Fibroblast of mammary gland (primary cell): Measurements from ENCODE around the gene TRAF1.

Experiments
- DNase-seq: peaks from one replicate; pipeline ENCODE4 v3.0.0-alpha.2; 2010; ENCODE audit warnings: low read depth
- H3K4me3 ChIP-seq: 2 replicates; pipeline ENCODE4 v1.5.1; 2011; ENCODE audit warnings: low read depth, mild to moderate bottlenecking, low read length, moderate library complexity; ENCODE audit not compliant: control insufficient read depth
- CTCF ChIP-seq: conservative IDR thresholded peaks from 2 replicates; pipeline ENCODE4 v1.5.1; 2011; ENCODE audit warnings: low read depth, low read length, inconsistent platforms; ENCODE audit not compliant: control insufficient read depth, insufficient read depth

The TRAF1 gene

GRCh38 chr9:120861935-120862334, 64.7 kb downstream of the TRAF1 start:
- no peak for DNase-seq
- TF ChIP-seq CTCF = no peak
- no peak overlapping the region for H3K4me3 ChIP-seq

GRCh38 chr9:120860083-120860482, 66.5 kb downstream of the TRAF1 start:
- DNase-seq = no peak
- TF ChIP-seq CTCF = no peak
- no peak overlapping the region for H3K4me3 ChIP-seq

GRCh38 chr9:120859361-120859760, 67.2 kb downstream of the TRAF1 start:
- DNase-seq = no peak
- H3K4me3 ChIP-seq = no peak overlapping the region
- no peak for TF ChIP-seq CTCF

GRCh38 chr9:120857902-120858301, 68.7 kb downstream of the TRAF1 start:
- no peak for DNase-seq
- no peak for TF ChIP-seq CTCF
- no peak overlapping the region for H3K4me3 ChIP-seq

- H3K4me3 ChIP-seq = no peak overlapping the region
- no peak for DNase-seq
- no peak for TF ChIP-seq CTCF
Measured at GRCh38 chr9:120857481-120857880, 69.1 kb downstream of the TRAF1 start.

- H3K4me3 ChIP-seq = no peak overlapping the region
- DNase-seq = no peak
- no peak for TF ChIP-seq CTCF
Measured at GRCh38 chr9:120856700-120857099, 69.9 kb downstream of the TRAF1 start.
